Ovary (tissue), 9 donors: Measurements from ENCODE around the gene NMBR. TPM values are rescaled to one million over a fixed set of nuclear protein-coding genes. Genes with fewer than 3 reads are reported as not detected.
"Not testable (repeated sequence)": the region's sequence is repeated elsewhere in the genome, so short reads cannot be mapped to it uniquely, and the experiment has no call there.

Source experiments
- DNase-seq, 5 donors: peaks; one replicate each; pipeline ENCODE4 v3.0.0-alpha.2; 2019 to 2020
- H3K27ac ChIP-seq, 2 donors: fragments of 200-600 bp; one replicate each; pipeline versions ENCODE4 v1.5.1 to v1.8.0; 2019 to 2022
- H3K27me3 ChIP-seq: fragments of 200-600 bp; one replicate; pipeline ENCODE4 v1.8.0; 2022
- H3K36me3 ChIP-seq: fragments of 200-600 bp; sonication (generic); one replicate; pipeline ENCODE4 v1.5.1; 2019
- H3K4me1 ChIP-seq: one replicate; pipeline ENCODE4 v1.8.1; 2013; ENCODE audit warnings: mild to moderate bottlenecking, moderate library complexity; ENCODE audit not compliant: insufficient read depth
- H3K4me3 ChIP-seq: fragments of 200-600 bp; sonication (generic); one replicate; pipeline ENCODE4 v1.5.1; 2017
- H3K9me3 ChIP-seq, 2 donors: fragments of 200-600 bp in 1 of 2; sonication (generic) in 1 of 2; one replicate each; pipeline versions ENCODE4 v1.5.1 to v1.8.1; 2013 to 2019; ENCODE audit warnings: mild to moderate bottlenecking in 1 of 2, moderate library complexity in 1 of 2
- CTCF ChIP-seq, 3 donors: fragments of 450-650 bp in 2 of 3; fragments of 200-600 bp in 1 of 3; IDR thresholded peaks; one replicate each; pipeline versions ENCODE4 v1.5.1 to v1.8.0; 2016 to 2022; ENCODE audit warnings: antibody characterized with exemption in 3 of 3, mild to moderate bottlenecking in 1 of 3
- EP300 ChIP-seq: sonication (generic); formaldehyde crosslinking; IDR thresholded peaks from one replicate; pipeline ENCODE4 v1.6.1; 2017; ENCODE audit warnings: antibody characterized with exemption
- POLR2A ChIP-seq: fragments of 450-650 bp; IDR thresholded peaks from one replicate; pipeline ENCODE4 v1.6.1; 2017; ENCODE audit warnings: antibody characterized with exemption, mild to moderate bottlenecking, moderate library complexity
- WGBS, 3 donors: extraction: QIAGEN DNeasy Blood & Tissue Kit in 1 of 3; methylation state at CpG; one replicate each; pipeline versions ENCODE4 v1.1.5 to v1.1.7; 2013 to 2017; 5-methylcytosine and 5-hydroxymethylcytosine counted together
- intact Hi-C, 4 donors: fragments of 100-400 bp; cut with DNase I; formaldehyde crosslinking; loops; one replicate each; pipeline versions ENCODE4 v1.11.0 to v1.15.1; 2022 to 2023
- polyA plus RNA-seq, 2 donors: library from polyadenylated mRNA; stranded (reverse); fragments of 200-250 nt in 1 of 2; fragments of 350-450 nt in 1 of 2; fragmentation: Illumina TruSeq in 1 of 2; extraction: RNeasy Lipid Tissue Mini Kit (QIAGEN cat#74804) in 1 of 2; gene quantifications; one replicate each; pipeline ENCODE4 v1.2.3, GENCODE V29; 2013 to 2014
- total RNA-seq, 7 donors: library from RNA; depleted of rRNA in 2 of 7; stranded (reverse); fragments of >200 nt in 2 of 7; fragmentation: NEBNext Ultra II Directional in 3 of 7; extraction: Animal tissue kit (Norgen Biotek cat#: 25700) in 3 of 7; gene quantifications; one replicate each; pipeline versions ENCODE4 v1.1.0 to v1.2.4, GENCODE V29; 2016 to 2023
- donor health status: DM: no; HTN: no; CAD: no; lungs with moderate emphysema.
- donor health status: DM: no; HTN: no; CAD: no.
- donor health status: Bipolar disorder and iron deficiency.
- donor health status: DM: yes; HTN: yes; CAD: no.
- donor health status: DM: no; HTN: no; CAD: no.
- donor health status: DM: yes; HTN: yes; CAD: no.

Gene NMBR
- total and polyA plus RNA-seq, 9 donors: 0.20 TPM; not detected in 8

DNA sequence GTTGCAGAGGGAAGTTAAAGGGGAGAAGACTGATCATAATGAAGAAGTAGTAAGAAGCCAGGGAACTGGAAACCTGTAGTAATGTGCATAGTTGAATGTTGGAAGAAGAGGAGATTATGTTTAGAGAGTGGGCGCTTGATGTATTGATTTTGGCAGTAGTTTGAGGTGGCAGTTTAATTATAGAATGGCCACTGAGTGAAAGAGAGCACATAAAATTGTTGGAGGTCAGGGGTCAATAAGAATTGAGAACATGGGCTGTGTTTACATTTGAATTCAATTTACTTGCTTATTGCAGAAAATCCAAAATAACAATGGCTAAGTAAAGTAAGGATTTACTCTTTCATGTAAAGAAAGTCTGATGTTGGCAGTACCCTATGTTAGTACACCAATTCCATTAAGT is 15.9 kb upstream of the NMBR start:
- Histone ChIP-seq H3K9me3 (no peaks in the 10 kb centered on the region), H3K36me3 (no peaks in the 10 kb centered on the region), H3K27me3 (no peaks in the 10 kb centered on the region), H3K4me1 (no peaks in the 10 kb centered on the region), H3K4me3 (no peak overlapping the region), H3K27ac (no peak overlapping the region)
- TF ChIP-seq POLR2A (no peak), EP300 (no peak), CTCF (IDR thresholded peaks at IDR 0.05) (no peak)
- no peak for DNase-seq
- intact Hi-C loops: no loop called here
- 80 to 97% (median 86%) methylated on average over 1 of the region's 1 CpG for WGBS, 3 donors

GRCh38 chr6:142156758-142157068 is 9.8 kb upstream of the NMBR start:
- not testable (repeated sequence) for H3K4me3 ChIP-seq, H3K27me3 ChIP-seq, DNase-seq, H3K9me3 ChIP-seq, H3K27ac ChIP-seq, H3K4me1 ChIP-seq, H3K36me3 ChIP-seq
- intact Hi-C loops: loop anchor here in 1 of 4 donors (10.0 kb wide), 1 partner anchor 228 kb away; no protein-coding TSS in a partner anchor
- 93 to 94% (median 94%) methylated on average over 4 of the region's 4 CpGs for WGBS, 3 donors

DNA sequence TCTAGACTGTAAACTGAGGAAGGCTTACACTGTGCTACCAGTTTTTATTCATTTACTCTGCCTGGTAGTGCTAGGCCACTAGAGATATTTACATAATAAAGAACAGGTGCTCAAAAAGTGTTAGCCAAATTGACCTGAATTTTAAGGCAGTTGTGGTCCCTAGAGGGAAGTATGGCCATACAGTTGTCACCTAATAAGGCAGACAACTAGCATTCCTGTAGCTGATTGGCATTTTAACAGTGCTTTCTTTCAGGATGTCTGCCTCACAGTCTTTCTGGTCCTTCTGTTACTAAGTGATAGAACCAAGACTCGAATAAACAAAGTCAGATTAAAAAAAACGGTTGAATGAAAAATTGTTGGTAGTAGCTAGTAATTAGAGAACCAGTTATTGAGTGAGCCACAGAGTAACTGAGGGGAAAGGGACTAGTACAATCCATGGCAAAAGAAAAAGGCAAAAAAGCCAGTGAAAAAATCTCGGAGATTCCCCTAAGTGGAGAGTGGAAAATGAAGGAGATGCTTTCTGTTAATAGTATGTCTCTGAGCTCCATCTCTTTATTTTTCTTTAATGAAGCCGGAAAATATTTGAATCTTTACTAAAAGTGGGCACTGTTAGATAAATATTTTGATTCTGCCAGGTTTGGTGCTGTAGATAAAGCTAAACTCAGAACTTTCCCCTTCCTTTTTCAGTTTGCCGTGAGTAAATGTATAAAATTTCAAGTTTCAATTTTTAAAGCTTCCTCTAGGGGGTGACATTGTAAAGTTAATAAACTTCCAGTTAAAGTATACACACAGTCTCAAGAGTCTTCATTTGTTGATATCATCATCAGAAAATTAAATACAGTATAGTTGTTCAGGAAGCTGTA is 9.2 kb upstream of the NMBR start:
- no peak overlapping the region for H3K4me3 ChIP-seq
- no peak for DNase-seq
- TF ChIP-seq EP300: no peak
- no peaks in the 10 kb centered on the region for H3K9me3 ChIP-seq
- intact Hi-C loops: loop anchor here in 1 of 4 donors (10.0 kb wide), 1 partner anchor 229 kb away; no protein-coding TSS in a partner anchor
- no peaks in the 10 kb centered on the region for H3K4me1 ChIP-seq
- H3K27me3 ChIP-seq: no peaks in the 10 kb centered on the region
- H3K36me3 ChIP-seq: no peaks in the 10 kb centered on the region
- WGBS, 3 donors: 48 to 62% (median 59%) methylated on average over 5 of the region's 5 CpGs
- no peak overlapping the region for H3K27ac ChIP-seq

DNA sequence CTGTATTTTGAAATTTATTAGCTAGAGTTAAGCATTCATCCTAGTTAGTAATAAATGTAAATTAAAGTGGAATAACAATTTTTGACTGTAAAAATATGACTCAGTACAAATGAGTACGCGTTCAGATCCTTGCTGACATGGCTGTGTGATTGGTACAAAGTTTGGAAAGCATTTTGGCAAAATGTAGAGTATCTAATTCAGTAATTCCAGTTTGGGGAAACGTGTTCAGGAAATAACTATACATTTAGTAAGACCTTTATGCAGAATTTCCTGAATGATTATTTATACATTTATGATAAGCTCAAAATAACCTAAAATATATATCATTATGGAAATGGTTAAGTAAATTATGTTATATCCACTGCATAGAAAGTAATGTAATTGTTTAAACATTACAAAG is 8.2 kb upstream of the NMBR start:
- no peak overlapping the region for H3K27ac ChIP-seq
- WGBS, 3 donors: 63 to 93% (median 92%) methylated on average over 3 of the region's 3 CpGs
- intact Hi-C loops: loop anchor here in 1 of 4 donors (10.0 kb wide), 1 partner anchor 230 kb away; no protein-coding TSS in a partner anchor
- H3K9me3 ChIP-seq: no peaks in the 10 kb centered on the region
- no peak overlapping the region for H3K4me3 ChIP-seq
- no peaks in the 10 kb centered on the region for H3K36me3 ChIP-seq
- H3K27me3 ChIP-seq: no peaks in the 10 kb centered on the region
- no peaks in the 10 kb centered on the region for H3K4me1 ChIP-seq
- TF ChIP-seq EP300 (no peak), CTCF (IDR thresholded peaks at IDR 0.05) (no peak), POLR2A (no peak)
- no peak for DNase-seq

DNA sequence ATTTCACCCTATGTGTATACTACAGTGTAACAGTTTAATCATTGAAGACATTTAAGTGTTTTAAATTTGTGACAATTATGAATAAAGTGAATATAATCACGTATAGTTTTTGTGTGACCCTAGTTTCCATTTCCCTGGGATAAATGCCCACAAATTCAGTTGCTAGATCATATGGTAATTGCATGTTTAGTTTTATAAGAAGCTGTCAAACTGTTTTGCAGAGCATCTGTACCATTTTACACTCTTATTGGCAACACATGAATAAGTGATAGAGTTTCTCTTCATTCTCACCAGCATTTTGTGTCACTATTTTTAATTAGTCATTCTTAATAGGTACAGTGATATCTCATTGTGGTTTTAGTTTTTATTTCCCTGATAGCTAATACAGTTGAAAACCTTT is 7.4 kb upstream of the NMBR start:
- TF ChIP-seq EP300 (no peak), CTCF (IDR thresholded peaks at IDR 0.05) (no peak), POLR2A (no peak)
- no peak overlapping the region for H3K27ac ChIP-seq
- no peaks in the 10 kb centered on the region for H3K9me3 ChIP-seq
- H3K4me1 ChIP-seq: no peaks in the 10 kb centered on the region
- intact Hi-C loops: loop anchor here in 1 of 4 donors (10.0 kb wide), 1 partner anchor 230 kb away; no protein-coding TSS in a partner anchor
- no peaks in the 10 kb centered on the region for H3K36me3 ChIP-seq
- no peak for DNase-seq
- H3K27me3 ChIP-seq: no peaks in the 10 kb centered on the region
- no peak overlapping the region for H3K4me3 ChIP-seq
- 59 to 81% (median 75%) methylated on average over 1 of the region's 1 CpG for WGBS, 3 donors
